GM21529 (cell line): Measurements from ENCODE around the gene EPHA2.

Source experiments
- ATAC-seq: cut with Tn5 transposase; IDR thresholded peaks from one replicate; pipeline ENCODE4 v1.9.1; 2021; ENCODE audit not compliant: unreplicated experiment

EPHA2 gene

DNA sequence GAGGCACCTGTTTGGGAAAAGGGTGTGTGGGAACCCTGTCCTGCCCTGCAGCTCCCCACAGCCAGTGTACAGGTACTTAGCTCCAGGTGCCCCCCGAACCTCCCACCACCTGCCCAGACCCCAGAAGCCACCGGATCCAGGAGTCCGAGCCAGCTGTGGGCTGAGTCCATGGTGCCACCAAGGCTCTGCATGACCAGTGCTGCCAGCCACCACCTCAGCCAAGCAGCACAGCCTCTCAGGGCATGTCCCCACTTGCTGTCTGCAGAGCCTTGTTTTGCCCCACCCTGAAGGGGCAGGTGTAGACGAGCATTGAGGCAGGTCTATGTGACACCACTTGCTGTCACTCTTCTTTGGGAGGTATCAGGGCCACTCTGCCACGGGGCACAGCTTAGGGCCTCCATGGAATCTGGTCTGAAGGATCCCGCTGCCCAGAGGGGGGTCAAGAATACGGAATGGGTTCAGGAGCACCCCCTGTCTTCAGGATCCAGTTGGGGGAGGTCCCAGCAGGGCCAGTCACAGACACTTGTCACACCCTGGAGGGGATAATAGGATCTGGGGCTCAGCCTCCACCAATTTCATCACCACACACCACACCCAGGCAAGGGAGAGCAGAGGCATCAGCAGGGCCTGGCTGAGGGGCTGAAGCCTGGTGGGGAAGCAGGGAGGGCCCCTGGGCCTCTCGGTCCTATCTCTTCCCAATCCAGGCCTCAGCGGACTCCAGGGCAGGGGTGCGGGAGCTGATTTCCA is 28.9 kb upstream of the EPHA2 start:
- no peak for ATAC-seq

DNA sequence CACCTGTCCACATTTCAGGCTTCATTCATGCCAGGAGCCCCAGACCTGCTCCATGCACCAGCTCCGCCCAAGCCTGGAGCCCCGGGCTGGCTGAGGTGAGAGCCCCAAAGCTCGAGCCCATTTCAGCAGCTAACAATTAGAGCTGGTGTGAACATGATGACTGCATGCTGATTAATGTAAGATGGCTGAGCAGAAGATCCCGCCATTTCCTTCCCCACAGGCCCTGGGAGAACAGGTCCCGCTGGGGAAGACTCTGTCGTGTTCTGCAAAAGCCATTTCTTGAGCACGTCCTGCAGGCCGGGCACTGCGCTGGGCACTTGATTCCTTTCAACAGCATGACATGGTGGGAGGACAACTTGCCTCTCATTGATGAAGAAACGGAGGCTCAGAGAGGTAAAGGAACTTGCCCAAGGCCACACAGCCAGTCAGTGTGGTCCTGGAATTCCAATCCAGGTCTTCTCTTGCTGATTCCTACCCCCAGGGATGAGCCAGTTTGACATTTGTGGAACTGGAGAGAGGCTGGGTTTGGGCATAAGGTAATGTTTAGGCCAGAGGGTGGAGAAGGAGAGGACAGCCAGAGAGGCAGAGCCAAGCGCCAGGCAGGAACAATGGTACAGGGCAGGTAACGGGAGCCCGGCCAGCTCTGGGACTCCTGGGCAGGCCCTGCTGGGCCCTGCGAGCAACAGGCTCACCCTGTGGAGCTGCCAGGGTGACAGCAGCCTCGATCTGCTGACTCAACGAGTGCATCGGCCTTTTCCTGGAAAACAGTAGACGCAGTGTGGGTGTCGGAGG is 28.1 kb upstream of the EPHA2 start:
- no peak for ATAC-seq

DNA sequence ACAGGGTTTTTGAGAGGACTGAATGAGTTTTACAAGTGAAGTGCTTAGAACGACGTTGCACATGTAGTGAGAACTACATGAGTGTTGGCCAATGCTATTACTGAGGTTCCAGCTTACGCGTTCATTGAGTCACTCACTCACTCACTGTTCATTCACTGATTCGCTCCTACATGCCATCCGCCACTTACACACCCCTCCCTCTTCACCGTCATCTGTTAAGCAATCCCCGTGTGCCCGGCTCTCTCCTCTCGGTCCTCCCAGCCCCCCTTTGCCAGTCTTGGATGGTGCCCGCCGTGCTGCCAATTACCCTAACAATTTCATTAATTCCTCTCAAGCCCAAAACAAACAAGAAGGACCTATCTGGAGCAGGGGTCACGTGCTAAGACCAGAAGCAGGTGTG is 27.3 kb upstream of the EPHA2 start:
- ATAC-seq: no peak

DNA sequence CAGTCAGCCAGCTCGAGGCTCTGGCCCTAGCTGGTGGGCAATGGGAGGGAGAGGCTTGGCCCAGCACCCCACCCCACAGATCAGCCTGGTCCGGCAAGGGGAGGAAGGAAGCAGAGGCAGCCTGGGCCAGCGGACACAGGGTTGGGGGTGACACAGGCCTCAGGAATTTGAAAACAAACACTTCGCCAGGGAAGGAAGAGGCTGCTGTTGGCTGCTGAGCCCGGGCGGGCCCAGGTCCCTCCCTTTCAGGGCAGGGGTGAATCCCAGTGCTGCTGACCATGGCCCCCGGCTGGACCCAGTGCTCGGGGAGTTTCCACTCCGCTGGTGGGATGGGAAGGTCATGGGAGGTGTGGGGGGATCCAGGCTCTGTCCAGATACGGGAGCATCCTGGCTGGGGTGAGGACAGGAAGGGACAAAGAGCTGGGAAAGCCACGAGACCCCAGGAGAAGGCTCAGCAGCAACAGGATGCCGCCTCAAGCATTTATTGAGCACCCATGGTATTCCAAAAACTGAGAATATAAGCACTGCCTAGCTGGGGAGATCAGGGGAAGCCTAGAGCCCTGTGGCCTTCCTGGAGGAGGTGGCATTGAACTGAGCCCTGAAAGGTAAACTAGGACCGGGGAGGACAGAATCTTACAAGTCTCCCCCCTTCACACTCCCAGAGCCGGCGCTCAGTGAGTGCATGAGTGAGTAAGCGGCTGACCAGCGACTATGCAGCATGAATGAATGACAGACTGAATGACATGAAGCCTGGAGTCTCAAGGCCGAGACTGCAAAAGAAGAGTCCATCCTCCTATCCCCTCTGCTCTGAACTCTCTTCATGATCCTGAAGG is 26.2 kb upstream of the EPHA2 start:
- ATAC-seq: no peak

DNA sequence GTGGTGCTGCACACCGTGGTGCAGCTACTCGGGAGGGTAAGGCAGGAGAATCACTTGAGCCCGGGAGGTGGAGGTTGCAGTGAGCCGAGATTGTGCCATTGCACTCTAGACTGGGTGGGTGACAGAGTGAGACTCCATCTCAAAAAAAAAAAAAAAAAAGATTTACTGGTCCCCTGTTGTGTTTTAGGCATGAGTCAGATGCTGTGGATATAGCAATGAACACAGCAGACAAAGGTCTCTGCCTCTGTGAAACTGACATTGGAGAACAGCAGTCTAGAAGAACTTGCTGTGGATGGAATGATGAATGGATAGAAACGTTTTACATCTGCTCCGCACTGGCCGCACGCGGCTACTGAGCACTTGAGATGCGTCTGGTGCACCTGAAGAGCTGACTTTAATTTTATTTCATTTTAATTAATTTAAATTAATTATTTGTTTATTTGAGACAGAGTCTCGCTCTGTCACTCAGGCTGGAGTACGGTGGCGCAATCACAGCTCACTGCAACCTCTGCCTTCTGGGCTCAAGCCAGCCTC is 24.5 kb upstream of the EPHA2 start:
- no peak for ATAC-seq

DNA sequence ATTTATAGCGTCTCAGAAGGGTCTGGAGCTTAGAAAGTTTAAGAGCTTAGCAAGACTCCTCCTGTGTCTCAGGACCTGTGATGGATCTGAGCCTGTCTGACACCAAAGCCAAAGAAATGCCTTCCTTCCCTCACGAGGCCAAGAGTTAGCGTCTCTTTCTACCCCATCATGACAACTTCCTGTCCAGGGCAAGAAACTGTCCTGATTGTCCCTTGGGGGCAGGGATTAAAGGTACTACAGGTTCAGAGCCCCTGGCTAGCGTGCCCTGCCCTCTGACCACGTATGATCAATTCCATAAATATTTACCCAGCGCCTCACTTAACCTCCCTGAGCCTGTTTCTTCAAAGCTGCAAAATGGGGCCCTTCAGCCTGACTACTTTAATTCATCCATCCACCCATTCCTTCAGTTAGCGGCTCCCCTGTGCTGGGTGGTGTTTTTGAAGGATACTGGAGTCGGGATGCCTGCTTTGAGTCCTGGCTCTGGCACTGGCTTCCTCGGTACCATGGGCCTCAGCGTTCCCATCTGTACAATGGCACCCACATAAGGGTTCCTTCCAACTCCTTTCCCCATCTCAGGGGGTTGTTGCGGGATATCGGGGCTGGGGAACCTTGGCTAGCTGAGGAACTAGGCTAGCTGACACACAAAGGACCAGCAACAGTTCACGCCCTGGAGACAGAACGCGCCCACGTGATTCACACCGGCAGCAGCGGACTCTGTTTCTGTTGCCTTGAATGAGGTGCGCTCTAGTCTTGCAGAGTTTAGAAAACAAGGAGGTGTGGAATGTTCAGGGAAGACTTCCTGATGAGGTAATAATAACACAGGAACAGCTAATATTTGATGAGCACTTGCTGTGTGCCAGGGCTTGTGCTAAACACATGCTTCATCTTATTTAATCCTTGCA is 23.0 kb upstream of the EPHA2 start:
- ATAC-seq: no peak

DNA sequence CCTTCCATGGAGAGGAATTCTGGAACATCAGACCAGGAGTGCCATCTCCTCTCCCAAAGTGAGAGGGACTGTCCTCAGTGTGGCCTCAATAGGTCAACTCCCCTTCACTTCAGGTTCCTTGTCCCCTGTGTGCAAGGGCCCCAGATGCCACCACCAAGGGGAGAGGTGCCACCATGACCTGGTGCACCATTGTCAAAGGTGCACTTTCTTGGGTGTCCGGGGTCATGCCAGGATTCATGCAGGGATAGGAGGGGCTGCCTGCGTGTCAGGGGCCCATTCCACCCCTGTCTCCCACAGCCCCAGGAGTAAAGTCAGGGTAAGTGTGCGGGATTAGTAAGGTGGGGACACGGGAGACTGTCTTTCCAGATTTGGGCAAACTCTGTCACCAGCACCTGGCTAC is 21.4 kb upstream of the EPHA2 start:
- no peak for ATAC-seq

DNA sequence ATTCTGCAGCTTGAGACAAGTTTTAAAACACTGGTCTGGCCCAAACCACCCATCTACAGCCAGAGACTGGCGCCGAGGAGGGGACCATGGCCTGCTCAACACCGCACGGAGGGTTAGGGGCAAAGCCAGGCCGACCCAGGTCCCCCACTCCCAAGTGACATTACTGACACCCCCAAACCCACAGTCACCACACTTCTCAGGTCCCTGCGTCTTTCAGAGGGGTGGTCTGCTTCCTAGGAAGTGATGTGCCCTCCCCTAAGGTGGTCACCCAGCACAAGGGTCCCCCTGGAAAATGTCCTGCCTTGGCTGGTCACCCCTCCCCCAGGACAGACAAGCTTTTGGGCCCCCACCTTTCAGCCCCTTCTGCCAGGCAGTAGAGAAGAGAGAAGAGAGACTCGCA is 20.8 kb upstream of the EPHA2 start:
- ATAC-seq: no peak

DNA sequence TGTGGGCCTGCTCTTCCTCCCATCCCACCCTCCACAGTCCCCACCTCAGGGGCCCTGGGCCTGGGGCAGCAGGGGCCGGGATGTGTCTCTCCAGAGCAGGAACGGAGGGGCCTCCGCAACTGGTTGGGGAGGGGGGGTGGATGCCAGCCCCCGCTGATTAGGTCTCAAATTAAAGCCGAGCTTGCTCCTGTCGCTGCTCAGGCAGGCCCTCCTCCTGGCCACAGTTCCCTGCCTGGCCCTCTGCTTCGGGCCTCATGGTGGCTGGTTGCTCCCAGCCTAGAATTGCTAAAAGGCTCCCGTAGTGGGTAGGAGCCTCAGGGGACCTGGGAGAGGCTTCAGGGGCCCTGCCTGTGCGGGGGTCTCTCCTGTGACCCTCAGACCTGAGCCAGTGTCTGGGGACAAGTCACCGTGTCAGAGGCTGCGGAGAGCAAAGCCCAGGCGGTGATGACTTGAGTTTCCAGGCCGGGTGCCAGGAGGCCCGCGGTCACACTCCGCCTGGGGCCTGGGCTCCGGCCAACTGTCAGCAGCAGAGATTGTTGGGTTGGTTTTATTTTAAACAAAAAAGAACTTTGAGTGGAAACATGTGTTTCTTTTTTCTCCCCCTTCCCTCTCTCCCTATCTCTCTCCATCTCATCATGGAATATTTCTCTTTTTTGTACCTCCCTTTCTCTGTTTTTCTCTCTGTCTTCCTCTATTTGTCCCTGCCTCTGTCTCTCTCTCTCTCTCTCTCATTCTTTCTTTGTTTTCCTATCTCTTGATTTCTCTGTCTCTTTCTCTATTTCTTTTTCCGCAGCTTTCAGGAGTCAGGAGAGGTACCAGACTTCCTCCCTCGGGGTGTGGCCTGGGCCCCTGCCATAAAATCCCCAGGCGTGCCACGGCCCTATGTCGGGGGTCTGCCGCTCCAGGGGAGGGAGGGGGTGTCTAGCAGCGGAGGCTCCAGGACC is 20.0 kb upstream of the EPHA2 start:
- ATAC-seq: no peak

DNA sequence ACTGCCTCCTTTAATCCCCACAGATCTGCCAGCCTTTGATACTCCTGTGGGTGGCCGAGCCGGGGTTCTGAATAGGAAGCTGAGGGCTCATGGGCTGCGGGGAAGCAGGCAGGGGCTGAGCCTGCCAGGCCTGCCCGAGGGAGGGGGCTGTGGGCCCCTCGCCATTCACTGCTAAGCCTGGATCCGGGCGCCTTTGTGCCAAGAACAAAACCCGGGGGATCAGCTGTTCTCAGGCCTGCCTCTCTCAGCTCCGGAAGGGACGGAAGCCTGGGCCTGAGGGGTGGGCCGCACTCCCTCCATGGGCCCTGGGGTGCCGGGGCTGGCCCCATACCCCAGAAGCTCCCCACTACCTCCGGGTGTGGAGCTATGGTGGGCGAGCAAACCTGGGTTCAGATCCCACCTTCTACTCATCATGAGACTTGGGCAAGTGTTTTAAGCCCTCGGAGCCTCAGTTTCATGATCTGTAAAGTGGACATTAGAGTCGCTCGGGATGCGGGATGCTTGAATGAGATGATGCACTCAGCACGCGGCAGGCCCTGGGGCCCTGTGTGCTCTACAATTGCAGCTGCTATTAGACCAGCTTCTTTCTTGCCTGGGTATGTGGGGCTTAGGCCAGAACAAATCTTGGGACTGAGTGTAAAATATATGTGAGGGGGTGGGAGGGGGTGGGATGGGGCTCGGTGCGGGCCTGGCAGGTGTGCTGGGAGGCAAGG is 19.2 kb upstream of the EPHA2 start:
- ATAC-seq: no peak

DNA sequence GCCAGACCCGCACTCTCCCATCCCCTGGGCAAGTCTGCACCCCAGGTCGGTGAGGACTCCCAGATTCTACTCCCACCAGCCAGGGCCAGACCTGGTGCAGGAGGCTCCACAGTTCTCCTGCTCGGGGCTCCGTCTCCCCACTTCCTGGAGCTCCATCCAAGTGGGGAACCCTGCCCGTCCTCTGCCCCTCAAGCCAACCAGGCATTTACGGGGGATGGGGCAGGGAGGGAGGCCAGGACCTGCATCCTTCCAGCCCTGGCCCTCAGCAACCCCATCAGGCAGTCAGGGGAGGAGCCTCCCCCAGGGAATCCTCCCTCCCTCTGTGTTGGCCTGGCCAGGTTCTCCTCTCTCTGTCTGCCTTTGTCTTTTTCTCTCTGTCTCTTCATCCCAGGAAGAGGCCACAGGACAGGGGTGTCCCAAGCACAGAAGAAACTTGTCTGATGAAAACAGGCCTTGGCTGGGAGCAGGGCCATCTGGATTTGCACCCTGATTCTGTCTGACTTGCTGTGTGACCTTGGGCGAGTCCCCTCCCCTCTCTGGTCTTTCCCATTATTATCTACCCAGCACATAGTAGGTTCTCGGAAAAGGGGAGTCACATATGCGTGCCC is 18.5 kb upstream of the EPHA2 start:
- ATAC-seq: no peak

DNA sequence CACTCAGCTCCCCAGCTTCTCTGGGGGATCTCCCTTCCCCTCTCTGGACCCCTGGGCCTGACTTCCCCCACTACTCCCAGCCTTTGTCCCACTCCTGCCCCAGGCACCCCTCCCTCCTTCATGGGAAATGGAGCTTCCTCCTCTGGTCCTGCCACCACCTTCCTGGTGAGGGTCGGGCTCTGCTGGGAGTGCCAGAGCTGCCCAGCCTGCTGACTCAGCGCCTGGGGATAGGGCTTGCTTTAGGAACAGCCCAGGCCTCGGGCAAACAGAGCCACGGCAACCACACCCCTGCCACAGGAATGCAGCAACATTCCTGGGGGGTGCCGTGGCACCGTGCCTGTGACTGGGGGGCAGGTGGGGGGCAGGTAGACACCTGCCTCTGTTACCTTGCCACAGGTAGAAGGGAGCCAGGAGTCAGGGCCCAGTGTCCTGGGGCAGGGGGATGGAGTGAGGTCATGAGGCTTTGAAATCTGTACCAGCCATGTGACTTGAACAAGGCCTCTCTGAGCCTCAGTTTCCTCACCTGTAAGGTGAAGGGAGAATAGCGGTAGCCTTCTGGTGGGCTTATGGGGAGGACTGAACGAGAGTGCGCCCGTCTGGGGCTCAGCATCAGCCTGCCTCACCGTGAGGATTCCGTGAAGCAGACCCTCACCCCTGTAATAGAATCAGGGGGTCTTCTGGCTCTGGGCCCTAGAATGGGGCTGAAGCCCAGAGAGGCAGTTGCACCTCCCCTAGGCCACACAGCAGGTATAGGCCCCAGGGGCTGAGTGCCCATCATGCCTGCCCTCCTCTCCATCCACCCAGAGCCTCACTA is 17.8 kb upstream of the EPHA2 start:
- no peak for ATAC-seq

DNA sequence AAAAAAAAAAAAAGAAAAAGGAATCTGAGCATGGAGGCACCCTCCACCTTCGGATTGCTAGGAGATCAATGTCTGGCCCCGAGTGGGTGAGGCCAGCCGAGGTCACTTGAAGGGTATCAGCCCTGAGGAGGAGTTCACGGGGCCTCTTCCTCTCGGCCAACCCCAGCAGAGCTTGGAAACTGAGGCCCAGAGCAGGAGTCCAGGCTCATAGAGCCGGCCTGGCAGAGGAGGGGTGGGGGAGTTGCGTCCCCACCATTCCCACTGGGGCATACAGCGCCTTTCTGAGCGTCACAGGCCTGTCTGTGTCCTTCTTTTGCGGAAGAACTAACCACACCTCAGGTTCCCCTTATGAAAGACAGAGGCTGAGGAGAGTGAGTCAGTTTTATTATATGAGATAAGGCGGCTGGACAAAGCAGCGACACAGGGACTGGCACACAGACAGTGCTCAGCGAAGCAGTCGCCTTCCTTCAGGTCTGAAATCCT is 17.1 kb upstream of the EPHA2 start:
- ATAC-seq: no peak

DNA sequence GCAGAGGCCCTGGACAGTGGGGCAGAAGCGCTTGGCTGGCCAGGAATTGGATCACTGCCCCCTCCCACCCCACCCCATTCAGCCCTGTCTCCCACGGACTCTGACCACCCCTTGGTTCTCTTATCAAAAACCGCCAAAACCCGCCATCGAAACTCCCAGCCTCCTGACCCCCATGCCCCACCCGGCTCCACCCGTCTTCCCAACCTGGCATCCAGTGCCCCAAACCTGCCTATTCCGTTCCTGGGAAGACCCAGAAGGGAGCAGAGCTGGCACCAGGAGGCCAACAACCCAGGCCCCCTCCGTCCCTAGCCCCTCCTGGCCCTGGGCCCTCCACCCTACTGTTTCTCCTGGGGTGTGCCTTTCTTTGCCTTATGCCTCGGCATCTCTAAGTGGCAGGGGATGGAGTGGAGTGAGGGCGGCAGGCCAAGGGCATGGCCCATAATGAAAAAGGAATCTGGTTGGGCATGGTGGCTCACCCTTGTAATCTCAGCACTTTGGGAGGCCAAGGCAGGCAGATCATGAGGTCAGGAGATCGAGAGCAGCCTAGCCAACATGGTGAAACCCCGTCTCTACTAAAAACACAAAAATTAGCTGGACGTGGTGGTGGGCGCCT is 16.5 kb upstream of the EPHA2 start:
- ATAC-seq: no peak

DNA sequence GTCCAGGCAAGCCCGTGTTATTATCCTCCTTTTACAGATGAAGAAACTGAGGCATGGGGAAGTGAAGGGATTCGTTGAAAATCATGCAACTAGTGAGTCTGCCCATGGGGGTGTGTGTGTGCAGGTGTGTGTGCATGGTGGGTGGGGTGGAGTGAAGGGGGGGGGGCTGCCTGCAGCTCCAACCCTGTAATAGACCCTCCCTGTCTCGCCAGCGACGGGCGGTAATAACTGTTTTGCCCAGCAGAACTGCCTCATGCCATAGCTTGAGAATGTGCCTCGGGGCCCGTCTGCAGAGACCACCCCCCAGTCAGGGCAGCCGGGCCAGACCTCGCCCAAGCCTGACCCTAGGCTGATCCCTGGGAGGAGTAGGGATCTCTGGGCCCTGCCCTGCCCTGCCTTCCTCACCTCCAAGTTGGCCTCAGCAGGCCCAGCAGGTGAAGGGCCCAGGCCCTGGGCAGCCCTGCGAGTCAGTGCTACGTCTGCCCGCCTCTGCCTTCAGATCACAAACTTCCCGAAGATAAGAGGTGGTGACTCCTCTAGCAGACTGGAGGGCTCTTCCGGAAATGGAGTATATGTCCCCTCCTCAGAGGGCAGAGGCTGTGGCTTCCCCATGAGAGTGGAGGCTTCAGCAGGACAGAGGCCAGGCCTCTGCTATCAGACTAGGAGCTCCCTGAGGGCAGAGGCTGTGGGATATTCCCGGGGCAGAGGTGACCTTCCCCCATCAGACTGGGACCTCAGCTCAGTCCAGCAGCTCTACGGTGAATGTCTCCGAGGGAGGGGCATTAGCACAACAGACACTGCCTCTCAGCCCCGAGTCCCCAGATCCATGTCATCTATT is 15.7 kb upstream of the EPHA2 start:
- ATAC-seq: no peak

DNA sequence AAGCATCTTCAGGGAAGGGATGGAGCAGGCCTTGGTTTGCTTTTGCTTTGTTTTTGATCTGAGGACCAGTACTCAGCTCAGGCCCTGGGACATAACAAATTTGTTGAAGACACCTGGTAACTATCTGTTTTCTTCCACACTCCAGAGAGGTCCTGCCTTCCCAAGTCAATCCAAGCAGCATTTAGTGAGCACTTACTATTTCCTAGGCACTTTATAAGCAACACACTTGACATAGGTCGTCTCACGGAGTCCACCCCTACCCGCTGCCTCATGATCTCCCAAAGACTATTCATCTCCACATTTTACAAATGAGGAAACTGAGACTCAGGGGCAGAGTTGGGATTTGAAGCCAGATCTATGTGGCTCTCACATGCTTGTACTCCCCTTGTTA is 14.4 kb upstream of the EPHA2 start:
- ATAC-seq: no peak
